Suprapubic skin (tissue), 4 donors: ENCODE measurements around the gene G6PC3.

ENCODE experiments used
- CTCF ChIP-seq, 2 donors: fragments of 200-600 bp in 1 of 2; fragments of 450-650 bp in 1 of 2; sonication (generic) in 1 of 2; IDR thresholded peaks; one replicate each; pipeline ENCODE4 v1.5.1; 2016 to 2019; ENCODE audit warnings: antibody characterized with exemption in 2 of 2, mild to moderate bottlenecking in 1 of 2, moderate library complexity in 1 of 2
- EP300 ChIP-seq: sonication (generic); formaldehyde crosslinking; IDR thresholded peaks from one replicate; pipeline ENCODE4 v1.6.1; 2017; ENCODE audit warnings: antibody characterized with exemption
- POLR2A ChIP-seq, 2 donors: fragments of 450-650 bp; IDR thresholded peaks; one replicate each; pipeline ENCODE4 v1.6.1; 2017; ENCODE audit warnings: antibody characterized with exemption in 2 of 2, mild to moderate bottlenecking in 2 of 2, moderate library complexity in 2 of 2
- POLR2AphosphoS5 ChIP-seq, 3 donors: sonication (generic); formaldehyde crosslinking; IDR thresholded peaks; one replicate each; pipeline ENCODE4 v1.6.1; 2017; ENCODE audit warnings: antibody characterized with exemption in 3 of 3

- TF ChIP-seq CTCF (IDR thresholded peaks at IDR 0.05) (no peak), EP300 (no peak), POLR2A (IDR thresholded peaks at IDR 0.05) (no peak), POLR2AphosphoS5 (IDR thresholded peaks at IDR 0.05) (no peak)
These were observed 9.6 kb downstream of the G6PC3 start for GRCh38 chr17:44079877-44080821.
